Measurements from ENCODE around the gene WDFY2.

Gene WDFY2

DNA sequence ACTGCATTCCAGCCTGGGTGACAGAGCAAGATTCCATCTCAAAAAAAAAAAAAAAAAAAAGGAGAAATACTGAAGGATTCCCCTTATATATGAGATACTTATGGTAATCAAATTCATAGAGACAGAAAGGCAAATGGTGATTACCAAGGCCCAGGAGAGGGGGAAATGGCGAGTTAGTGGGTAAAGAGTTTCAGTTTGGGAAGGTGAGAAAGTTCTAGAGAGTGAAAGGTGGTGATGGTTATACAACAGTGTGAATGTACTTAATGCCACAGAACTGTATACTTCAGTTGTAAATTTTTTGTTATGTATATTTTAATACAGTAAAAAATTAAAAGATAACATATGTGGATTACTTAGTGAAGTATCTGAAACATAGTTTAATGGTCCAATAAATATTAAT, 129.5 kb downstream of the WDFY2 start:
- no peak for DNase-seq (ENCODE audit: low spot score)

DNA sequence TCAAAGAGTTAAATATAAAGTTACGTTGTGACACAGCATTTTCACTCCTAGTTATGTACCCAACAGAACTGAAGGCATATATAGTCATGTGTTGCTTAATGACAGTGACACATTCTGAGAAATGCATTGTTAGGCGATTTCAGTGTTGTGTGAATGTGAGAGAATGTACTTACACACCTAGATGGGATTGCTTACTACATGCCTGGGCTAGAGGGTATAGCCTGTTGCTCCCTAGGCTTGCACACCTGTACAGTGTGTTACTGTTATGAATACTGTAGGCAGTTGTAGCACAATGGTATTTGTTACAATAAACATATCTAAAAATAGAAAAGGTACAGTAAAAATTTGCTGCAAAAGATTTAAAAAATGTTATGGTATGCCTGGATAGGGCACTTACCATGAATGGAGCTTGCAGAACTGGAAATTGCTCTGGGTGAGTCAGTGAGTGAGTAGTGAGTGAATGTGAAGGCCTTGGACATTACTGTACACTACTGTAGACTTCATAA, 130.5 kb downstream of the WDFY2 start:
- DNase-seq (ENCODE audit: low spot score) = no peak

DNA sequence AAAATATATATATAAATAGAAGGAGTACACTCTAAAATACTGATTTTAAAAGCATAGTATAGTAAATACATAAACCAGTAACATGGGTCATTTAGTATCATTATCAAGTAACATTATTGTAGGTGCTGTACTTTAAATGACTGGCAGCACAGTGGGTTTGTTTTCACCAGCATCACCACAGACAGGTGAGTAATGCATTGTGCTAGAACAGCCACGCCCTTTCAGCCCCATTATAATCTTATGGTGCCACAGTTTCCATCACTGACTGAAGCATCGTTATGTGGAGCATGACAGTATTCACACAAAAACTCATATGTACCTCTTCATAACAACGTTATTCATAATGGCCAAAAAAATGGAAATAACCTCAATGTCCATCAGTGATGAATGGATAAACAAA, 131.4 kb downstream of the WDFY2 start:
- DNase-seq (ENCODE audit: low spot score) = no peak

DNA sequence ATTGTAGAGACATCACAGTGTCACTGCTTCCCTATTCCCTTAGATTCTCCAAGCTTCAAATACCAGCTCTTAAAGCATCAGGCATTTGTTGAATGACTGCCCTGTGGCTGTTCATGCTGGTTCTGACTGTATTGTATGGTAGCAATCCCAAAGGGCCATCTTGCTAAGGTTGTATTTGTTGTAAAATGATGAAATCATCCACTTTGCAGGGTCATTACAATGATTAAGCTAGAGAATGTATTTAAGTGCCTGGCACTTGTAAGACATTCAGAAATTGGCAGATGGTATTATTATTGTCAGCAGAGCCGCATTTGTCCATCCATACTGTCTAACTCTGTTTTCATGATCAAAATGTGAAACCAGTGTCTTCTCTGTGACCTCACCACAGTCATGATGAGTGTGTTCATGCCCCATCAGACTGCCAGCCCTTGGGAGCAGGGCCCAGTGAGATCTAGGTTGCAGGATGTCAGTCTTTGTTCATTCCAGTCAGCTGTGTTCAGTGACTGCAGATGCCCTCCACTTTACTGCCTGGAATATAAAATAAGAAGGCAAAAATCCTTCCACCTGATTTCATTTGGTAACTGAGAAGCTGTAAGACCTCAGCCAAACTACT, 133.6 kb downstream of the WDFY2 start:
- no peak for DNase-seq (ENCODE audit: low spot score)

DNA sequence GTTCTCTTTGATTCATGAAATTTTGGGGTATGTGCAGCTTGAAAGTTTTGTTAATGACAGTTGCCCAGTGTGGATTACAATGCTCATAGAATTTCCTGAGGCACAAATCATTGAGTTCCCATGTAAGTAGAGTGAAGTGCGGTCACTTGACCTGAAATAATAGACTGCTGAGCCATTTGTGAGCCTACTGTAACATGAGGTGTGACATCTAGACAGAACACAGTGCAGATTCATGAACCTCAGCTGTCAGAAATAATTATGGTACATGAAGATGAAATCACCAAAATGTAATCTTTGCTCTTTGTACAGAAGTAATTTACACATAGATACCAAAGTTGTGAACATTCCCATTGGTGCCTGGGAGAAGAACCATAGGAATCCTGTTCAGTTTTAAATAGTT, 135.1 kb downstream of the WDFY2 start:
- DNase-seq (ENCODE audit: low spot score) = no peak

DNA sequence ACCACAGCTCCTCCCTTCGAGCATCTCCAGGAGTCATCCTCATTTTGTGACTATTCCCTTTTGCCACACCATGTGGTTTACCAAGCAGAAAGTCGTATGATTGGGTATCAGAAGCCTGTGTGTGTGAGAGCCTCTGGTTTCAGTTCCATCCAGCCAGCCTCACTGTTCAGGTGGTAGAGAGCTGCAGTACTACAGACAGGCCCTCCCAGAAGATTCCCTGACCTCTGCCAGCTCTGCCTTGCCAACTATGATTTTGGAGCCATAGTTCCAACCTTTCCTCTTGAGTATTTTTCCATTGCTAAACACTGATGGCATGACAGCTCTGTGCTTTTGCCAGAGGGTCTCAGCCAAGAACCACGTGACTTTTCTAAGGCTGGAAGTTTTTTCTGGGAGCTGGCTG, 137.2 kb downstream of the WDFY2 start:
- no peak for DNase-seq (ENCODE audit: low spot score)

DNA sequence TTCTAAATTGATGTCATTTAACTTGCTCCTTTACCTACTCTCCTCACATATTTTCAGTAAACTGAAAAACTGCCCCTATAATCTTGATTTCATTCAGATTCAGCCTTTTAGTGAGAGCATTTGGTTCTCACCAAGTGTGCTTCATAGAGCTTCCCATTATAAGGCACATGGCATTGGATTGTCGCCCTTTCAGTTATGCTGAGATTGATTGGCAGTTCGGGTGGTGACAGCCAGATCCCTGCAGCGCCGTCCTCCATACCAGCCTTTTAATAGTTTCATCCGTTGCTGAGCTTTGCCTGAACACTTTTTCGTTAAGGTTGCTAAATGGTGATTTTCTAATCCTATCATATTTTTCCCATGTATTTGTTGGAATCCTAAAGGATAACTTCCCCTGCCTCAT, 139.3 kb downstream of the WDFY2 start:
- no peak for DNase-seq (ENCODE audit: low spot score)

DNA sequence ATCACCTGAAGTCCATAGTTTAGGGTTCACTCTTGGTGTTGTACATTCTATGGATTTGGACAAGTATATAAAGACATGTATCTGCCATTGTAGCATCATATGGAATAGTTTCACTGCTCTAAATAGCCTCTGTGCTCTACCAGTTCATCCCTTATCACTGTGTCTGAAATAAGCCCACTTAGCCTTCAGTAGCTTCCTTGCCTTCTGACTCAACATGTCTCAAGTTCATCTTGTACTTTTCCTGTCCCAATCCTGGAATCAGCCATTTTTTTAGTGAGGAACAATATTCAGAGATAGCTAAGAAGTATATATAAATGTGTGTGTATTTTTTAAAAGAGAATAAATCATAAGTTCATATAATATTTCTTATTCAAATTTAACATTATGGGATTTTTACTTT, 140.5 kb downstream of the WDFY2 start:
- DNase-seq (ENCODE audit: low spot score) = no peak

DNA sequence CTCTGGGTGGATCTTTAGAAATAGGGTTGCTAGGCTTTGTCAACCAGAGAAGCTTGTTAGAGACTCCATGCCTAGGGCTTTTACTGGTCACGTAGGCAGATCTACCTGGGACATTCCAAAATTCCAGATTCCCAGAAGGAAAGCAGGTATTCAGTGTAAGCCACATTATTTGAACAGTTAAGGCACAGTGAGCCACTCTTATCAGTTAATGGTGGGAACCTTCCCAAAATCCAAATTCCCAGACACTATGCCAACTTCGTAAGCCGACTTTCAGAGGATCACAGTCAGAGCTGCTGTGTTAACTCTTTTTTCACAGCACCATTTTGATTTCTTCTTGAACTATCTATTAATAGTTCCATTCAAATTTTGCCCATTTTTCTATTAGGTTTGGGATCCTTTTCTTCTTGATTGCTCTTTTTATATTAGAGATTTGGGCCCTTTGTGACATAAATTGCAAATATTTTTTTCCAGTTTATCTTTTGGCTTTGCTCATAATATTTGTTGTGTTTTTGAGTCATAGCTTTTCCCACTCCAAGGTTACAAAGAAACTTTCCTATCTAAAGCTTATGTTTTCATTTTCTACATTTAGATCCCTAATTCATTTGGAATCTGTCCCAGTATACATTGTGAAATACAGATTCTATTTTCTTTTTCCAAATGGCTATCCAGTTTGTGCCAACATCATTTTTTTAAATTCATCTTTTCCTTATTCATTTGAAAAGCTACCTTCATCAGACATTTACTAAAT, 142.4 kb downstream of the WDFY2 start:
- DNase-seq (ENCODE audit: low spot score) = peak; percentile 22

DNA sequence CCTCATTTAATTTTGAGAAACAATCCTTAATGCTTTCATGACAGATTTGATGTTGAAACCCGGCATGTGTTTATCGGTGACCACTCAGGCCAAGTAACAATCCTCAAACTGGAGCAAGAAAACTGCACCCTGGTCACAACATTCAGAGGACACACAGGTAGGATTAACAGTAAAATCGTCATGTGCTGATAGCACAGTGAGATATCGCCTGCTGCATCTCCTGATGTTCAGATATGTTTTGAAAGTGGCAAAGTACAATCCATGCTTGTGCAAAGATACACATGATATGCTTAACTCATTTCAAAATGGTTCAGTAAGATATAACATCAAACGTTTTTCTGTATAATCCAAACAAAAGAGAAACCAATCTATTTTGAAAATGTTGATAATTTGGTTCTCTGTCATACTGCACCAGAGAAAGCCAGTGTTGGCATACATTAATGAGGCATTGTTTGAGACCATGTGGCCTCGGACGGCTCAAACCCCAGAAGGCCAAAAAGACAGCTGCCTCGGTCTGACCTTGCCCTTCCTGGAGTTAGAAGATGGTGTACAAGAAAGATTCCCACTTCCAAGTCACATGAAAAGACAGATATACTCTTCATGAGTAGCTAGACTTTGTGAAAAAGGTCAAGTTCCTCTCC, 143.5 kb downstream of the WDFY2 start:
- DNase-seq (ENCODE audit: low spot score) = no peak

DNA sequence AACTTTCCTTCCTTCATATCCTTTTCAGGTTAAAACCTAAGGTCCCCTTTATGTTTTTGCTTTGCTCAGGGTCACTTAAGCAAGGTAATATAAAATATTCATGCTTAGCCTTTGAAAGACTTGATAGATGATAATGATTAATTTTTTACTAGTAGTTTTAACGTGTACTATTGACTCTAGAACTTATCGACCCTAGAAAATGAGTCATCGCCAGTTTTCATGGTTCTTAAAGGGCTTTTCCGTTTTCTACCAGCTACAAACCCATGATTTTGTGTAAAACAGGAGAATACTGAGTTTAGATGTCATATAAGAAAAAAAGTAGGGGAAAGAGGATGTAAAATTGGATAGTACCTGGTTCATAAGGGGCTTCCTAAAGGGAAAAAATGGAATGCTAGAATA, 144.0 kb downstream of the WDFY2 start:
- no peak for DNase-seq (ENCODE audit: low spot score)

DNA sequence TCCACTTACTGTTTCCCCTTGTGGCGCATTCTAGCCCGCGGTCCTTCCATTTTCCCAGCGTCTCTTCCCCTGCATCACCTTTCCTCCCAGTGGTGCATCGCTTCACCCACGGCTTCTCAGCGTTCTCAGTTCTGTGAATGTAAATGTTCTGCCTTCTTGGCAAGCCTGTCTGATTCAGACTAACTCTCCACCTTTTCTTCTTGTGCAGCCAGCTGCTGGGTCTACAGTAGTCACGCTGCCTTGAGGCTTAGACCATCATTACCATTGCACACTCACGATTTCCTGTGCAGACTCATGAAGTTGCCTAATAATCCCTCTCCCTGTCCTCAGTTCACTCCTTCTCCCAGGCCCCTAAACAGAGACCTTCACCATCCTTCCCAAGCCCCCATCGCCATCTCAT, 144.7 kb downstream of the WDFY2 start:
- DNase-seq (ENCODE audit: low spot score) = peak; percentile 64

DNA sequence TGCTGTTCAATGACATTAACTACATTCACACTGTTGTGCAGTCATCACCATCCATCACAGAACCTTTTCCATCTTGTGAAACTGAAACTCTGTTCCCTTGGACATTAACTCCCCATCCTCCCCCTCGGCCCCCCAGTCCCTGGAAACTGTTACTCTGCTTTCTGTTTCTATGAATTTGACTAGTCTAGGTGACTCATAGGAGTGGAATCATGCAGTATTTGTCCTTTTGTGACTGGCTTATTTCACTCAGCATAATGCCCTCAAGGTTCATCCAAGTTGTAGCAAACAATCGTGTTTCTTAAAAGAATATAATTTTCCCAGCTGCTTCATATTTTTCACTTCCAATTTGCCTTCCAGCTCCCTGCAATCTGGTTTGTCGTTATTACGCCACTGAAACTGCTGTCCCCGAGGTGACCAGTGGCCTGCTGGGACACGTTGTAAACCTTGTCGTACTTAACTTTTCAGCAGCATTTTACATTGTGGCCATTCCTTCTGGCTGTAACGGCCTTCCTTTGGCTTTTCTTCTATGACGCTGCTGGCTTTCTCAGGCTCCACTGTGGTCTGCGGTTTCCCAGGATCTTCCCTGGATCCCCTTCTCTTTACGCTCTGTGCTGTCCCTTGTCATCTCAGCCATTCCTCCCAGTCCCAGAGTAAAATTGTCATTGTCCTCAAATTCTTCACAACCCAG, 145.7 kb downstream of the WDFY2 start:
- DNase-seq (ENCODE audit: low spot score) = peak; percentile 67

DNA sequence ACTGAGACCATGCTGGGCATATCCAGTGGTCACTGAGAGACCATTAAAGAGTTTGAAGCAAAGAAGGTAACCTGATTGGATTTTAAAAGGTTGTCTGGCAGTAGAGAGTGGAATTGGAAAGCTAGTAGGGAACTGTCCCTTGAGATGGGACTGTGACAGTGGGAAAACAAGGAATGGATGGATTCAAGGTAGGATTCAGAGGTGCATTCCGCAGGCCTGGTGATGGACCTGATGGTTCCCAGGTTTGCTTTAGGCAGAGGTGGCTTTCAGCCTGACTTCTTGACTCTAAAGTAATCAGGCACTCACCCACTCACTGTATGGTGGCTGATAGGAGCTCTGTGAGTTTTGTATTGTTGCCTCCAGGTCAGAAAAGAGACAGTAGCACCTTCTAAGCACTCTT, 146.7 kb downstream of the WDFY2 start:
- no peak for DNase-seq (ENCODE audit: low spot score)

DNA sequence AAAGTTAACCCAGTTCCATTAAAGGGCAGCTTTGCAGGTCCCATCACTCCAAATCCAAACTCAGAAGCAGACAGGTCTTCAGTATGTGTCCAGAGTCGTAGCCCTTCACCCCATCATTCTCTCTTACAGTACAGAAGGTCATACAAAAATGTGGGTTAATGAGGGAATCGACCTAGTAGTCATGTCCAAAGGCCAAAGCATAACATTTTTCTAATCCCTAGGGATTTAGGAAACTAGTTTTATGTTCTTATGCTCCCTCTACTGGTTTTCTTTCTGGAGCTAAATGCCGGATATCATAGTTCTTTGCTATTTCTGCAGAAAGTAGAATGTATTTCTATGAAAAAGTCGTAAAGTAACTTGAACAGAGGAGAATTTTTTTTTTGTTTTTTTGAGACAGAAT, 147.5 kb downstream of the WDFY2 start:
- peak; percentile 78 for DNase-seq (ENCODE audit: low spot score)

DNA sequence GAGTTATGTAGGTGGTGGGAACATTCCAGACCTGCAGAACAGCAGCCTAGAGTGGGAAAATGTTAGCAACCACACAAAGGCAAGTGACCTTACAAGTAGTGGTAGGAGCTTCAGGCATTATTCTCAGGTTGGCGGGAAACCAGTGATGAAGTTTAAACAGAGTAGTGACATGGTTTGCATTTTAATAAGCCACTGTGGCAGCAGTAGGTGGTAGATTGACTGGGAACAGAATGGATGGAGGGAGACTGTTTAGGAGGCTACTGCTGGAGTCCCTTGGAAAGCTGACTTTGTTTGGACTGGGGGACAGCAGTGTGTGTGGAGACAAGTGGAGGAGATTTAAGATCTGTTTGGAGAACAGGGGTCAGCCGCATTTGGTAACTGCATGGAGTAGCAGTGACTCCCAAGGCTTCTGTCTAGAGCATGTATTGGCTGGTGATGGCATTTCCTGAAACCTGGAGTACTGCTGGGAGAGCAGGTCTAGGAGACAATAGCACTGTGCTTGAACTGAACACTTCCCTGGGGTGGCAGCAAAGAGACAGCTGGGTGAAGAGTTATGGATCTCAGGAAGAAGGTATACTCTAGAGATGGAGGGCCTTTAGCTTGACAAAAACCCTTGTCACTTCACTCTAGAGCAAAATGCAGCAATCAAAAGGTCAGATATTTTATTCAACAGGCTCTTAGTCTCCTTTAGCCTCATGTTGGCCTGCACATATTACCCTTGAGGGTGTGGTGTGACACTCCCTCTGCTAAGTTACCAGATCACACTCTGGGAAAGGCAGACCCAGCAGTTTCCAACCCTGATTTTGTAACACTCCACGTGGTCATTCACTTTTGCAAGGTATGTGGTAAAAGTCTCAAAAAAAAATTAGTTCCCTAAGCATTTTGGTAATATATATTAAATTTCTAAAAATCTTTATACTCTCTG, 149.4 kb downstream of the WDFY2 start:
- DNase-seq (ENCODE audit: low spot score) = no peak

DNA sequence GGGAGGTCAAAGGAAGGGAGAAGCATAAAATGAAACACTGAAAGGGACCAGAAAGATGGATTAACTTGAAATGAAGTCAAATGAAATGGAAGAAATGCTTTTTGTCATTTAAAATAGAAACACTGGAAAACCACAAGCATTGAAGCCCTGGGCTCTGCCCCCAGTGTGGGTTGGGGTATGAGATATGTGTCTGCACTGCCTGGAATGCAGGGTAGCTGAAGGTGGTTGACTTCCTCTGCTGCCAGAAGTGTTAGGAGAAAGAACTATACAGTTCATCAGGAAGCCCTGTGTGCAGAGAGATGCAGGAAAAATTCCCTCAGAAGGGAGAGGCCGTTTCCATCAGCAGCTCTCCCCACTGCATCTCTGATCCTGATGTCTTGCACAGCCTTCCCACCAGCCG, 150.5 kb downstream of the WDFY2 start:
- DNase-seq (ENCODE audit: low spot score) = no peak

DNA sequence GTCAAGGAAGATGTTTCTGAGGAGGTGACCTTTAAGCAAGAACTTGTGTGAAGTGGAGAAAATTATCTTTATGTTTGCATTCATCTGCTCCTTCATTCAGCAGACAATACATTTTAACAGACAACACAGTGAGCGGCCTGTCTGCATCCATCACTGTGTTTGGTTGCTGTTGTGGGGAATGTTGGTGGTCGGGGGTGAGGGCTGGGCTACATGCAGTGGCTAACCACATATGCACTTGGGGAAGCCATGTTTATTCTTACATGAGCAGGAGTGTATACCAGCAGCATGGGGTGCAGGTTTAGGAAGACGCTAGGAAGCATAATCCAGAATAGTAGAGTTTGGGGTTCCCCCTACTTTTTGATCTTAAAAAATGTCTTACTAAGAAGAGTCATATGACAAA, 153.3 kb downstream of the WDFY2 start:
- DNase-seq (ENCODE audit: low spot score) = no peak

DNA sequence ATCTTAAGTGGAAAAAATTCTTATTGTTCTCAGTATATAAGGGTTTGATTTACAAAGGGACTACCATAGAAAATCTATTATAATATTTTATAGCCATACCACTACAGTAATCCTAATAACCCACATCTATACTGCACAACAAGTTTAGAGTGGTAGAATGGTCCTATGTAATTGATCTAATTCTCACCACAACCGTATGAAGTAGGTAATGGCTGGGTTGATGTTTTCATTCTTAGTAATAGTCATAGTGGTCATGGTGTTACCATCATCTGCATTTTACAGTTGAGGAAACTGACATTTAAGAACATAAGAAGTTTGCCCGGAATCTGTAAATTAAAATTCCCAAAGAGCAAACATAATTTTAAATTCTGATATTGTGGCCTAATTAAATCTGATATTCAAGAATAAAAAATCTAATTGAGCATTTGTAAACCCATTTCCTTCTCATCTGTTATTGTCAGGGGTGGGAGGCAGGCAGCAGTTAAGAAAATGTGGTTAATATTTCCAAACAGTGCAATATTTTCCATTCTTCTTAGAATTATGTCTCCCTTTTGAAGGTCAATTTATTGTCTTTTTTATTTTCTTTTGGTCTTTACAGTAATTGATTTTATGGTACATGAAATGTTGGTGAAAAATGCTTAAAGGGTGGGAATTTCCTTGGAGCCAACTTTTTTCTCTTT, 154.1 kb downstream of the WDFY2 start:
- DNase-seq (ENCODE audit: low spot score) = no peak

DNA sequence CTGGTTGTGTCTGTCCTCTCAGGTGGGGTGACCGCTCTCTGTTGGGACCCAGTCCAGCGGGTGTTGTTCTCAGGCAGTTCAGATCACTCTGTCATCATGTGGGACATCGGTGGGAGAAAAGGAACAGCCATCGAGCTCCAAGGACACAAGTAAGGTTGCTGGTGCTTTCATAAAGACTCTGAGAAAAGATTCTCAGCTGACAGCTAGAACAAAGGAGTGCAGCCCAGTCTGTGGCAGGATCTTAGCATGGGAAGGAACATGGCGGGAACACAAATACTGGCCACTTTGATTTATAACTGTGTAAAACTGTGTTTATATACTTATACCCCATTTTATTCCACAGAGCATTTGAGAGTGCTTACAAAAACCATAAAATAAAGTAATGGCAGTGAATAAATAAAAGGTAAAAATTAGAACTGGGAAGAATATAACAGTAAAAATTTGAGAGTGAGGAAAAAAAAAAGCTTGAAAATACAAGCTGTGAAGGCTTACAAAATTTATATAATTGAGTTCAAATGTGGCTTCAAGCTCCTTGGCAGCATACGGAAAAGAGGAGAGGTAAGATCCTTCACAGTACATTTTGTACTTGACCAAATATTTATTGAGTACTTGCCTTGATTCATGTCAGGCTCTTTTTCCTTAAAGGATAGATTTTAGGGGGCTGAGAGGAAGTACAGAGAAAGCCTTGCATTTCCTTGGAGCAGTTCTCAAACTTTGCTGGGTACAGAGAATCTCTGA, 154.9 kb downstream of the WDFY2 start:
- DNase-seq (ENCODE audit: low spot score) = no peak
